HG03354 (cell line): ENCODE measurements around the gene KISS1.

Experiments used
- ATAC-seq: cut with Tn5 transposase; IDR thresholded peaks from one replicate; pipeline ENCODE4 v1.9.1; 2021; ENCODE audit warnings: mild to moderate bottlenecking; ENCODE audit not compliant: unreplicated experiment, poor library complexity, severe bottlenecking

Gene KISS1

GRCh38 chr1:204219971-204220616 is 23.8 kb upstream of the KISS1 start:
- no peak for ATAC-seq

GRCh38 chr1:204218552-204218951 is 22.3 kb upstream of the KISS1 start:
- no peak for ATAC-seq

GRCh38 chr1:204217648-204218000 is 21.3 kb upstream of the KISS1 start:
- ATAC-seq: no peak

- ATAC-seq: no peak
These were observed 20.8 kb upstream of the KISS1 start for GRCh38 chr1:204216880-204217647.

- no peak for ATAC-seq
These were observed 19.9 kb upstream of the KISS1 start for GRCh38 chr1:204216236-204216635.

GRCh38 chr1:204213668-204214662 is 17.7 kb upstream of the KISS1 start, which contains the start of gene GOLT1A:
TSS of gene GOLT1A (minus strand) at chr1:204213988. CDS start at chr1:204213906, 82 bp downstream.
- peak; percentile 86 for ATAC-seq

- no peak for ATAC-seq
These were observed 16.4 kb upstream of the KISS1 start for GRCh38 chr1:204212715-204213114.

- no peak for ATAC-seq
These were observed 14.8 kb upstream of the KISS1 start for GRCh38 chr1:204211046-204211445.

GRCh38 chr1:204207136-204207616 is 10.9 kb upstream of the KISS1 start:
- ATAC-seq: peak; percentile 68

GRCh38 chr1:204206121-204206520 is 9.8 kb upstream of the KISS1 start:
- ATAC-seq: no peak

- no peak for ATAC-seq
These were observed 9.2 kb upstream of the KISS1 start for GRCh38 chr1:204205486-204205885.

GRCh38 chr1:204204944-204205343 is 8.7 kb upstream of the KISS1 start:
- ATAC-seq: no peak

- ATAC-seq: no peak
These were observed 7.0 kb upstream of the KISS1 start for GRCh38 chr1:204203206-204203767.

GRCh38 chr1:204202481-204202880 is 6.2 kb upstream of the KISS1 start:
- no peak for ATAC-seq

GRCh38 chr1:204201348-204202040 is 5.2 kb upstream of the KISS1 start:
- no peak for ATAC-seq

- ATAC-seq: no peak
These were observed 3.3 kb upstream of the KISS1 start for GRCh38 chr1:204199579-204199978.

- no peak for ATAC-seq
These were observed 2.4 kb upstream of the KISS1 start for GRCh38 chr1:204198348-204199340.

GRCh38 chr1:204197068-204197467 is 777 bp upstream of the KISS1 start:
- ATAC-seq: no peak
